Measurements from ENCODE around the gene LMX1A. TPM values are rescaled to one million over a fixed set of nuclear protein-coding genes. Genes with fewer than 3 reads are reported as not detected.

Gene LMX1A
- total RNA-seq, 4 donors from 2014 or later = 0.29 to 0.33 TPM; not detected in 2

DNA sequence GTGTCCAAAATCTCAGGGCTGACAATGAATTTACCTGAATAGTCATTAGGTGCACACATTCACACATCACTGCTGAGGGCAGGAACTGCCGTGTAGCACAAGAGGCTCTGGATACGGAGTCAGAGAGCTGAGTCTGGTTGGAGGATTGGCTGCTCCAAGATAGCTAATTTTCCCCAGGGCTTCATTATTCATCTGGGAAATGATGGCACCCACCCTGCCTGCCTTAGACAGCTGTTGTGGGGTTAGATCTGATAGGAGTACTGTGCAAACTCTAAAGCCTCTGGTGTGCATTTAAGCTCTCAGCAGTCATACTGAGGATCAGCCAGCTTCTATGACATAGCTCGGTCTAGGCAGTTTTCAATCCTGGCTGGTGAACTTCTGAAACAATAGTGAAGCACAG is 67.0 kb downstream of the LMX1A start:
- 86 to 96% methylated on average over 3 of the region's 3 CpGs for WGBS, 2 donors
- no peaks in the 10 kb centered on the region for H3K36me3 ChIP-seq
- no peak overlapping the region for H3K4me3 ChIP-seq (replicated peaks in 1 of 3)
- no peak overlapping the region for H3K27ac ChIP-seq
- no peak for DNase-seq
- no peaks in the 10 kb centered on the region for H3K27me3 ChIP-seq
- H3K9me3 ChIP-seq = no peaks in the 10 kb centered on the region
- intact Hi-C loops (cut with DNase I) = no loop called here
- no peak for TF ChIP-seq POLR2A (IDR thresholded peaks at IDR 0.05)
- TF ChIP-seq, protein P1, sequence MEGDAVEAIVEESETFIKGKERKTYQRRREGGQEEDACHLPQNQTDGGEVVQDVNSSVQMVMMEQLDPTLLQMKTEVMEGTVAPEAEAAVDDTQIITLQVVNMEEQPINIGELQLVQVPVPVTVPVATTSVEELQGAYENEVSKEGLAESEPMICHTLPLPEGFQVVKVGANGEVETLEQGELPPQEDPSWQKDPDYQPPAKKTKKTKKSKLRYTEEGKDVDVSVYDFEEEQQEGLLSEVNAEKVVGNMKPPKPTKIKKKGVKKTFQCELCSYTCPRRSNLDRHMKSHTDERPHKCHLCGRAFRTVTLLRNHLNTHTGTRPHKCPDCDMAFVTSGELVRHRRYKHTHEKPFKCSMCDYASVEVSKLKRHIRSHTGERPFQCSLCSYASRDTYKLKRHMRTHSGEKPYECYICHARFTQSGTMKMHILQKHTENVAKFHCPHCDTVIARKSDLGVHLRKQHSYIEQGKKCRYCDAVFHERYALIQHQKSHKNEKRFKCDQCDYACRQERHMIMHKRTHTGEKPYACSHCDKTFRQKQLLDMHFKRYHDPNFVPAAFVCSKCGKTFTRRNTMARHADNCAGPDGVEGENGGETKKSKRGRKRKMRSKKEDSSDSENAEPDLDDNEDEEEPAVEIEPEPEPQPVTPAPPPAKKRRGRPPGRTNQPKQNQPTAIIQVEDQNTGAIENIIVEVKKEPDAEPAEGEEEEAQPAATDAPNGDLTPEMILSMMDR (IDR thresholded peaks at IDR 0.05) = no peak
- no peaks in the 10 kb centered on the region for H3K4me1 ChIP-seq

GRCh38 chr1:165288350-165289120 is 68.0 kb downstream of the LMX1A start:
- no peak overlapping the region for H3K4me3 ChIP-seq (replicated peaks in 1 of 3)
- DNase-seq = no peak
- no peaks in the 10 kb centered on the region for H3K36me3 ChIP-seq
- WGBS, 2 donors = 58 to 70% methylated on average over 14 to 15 of the region's 15 CpGs
- intact Hi-C loops (cut with DNase I) = no loop called here
- H3K4me1 ChIP-seq = no peaks in the 10 kb centered on the region
- TF ChIP-seq POLR2A (IDR thresholded peaks at IDR 0.05) = no peak
- TF ChIP-seq, protein P1 (IDR thresholded peaks at IDR 0.05) = no peak
- H3K27me3 ChIP-seq = no peaks in the 10 kb centered on the region
- no peak overlapping the region for H3K27ac ChIP-seq
- no peaks in the 10 kb centered on the region for H3K9me3 ChIP-seq

GRCh38 chr1:165287781-165288180 is 68.7 kb downstream of the LMX1A start:
- intact Hi-C loops (cut with DNase I) = no loop called here
- H3K27ac ChIP-seq = no peak overlapping the region
- DNase-seq = no peak
- WGBS, 2 donors = 82 to 90% methylated on average over 4 of the region's 4 CpGs
- no peak overlapping the region for H3K4me3 ChIP-seq (replicated peaks in 1 of 3)
- no peaks in the 10 kb centered on the region for H3K4me1 ChIP-seq
- H3K9me3 ChIP-seq = no peaks in the 10 kb centered on the region
- TF ChIP-seq, protein P1 (IDR thresholded peaks at IDR 0.05) = no peak
- TF ChIP-seq POLR2A (IDR thresholded peaks at IDR 0.05) = no peak
- H3K36me3 ChIP-seq = no peaks in the 10 kb centered on the region
- H3K27me3 ChIP-seq = no peaks in the 10 kb centered on the region

DNA sequence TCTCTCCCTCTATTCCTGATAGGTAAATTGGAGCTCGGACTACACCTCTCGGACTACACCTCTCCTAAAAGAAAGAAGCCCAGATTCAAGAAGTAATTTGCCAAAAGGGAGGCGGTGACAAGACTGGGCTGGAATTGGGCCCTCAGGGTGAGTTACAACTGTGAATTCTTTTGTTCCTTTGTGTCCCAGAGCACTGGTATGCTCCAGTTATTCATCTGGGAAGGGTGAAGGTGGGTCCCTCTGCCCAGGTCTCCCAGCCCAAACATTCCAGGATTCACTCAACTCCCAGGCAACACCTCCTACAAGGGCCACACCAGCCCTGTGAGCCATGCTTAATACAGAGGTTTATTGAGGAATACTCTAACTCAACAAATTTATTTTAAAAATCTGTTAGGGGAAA is 69.2 kb downstream of the LMX1A start:
- Histone ChIP-seq H3K9me3 (no peaks in the 10 kb centered on the region), H3K4me3 (replicated peaks in 1 of 3) (no peak overlapping the region), H3K27ac (no peak overlapping the region), H3K36me3 (no peaks in the 10 kb centered on the region), H3K4me1 (no peaks in the 10 kb centered on the region), H3K27me3 (no peaks in the 10 kb centered on the region)
- TF ChIP-seq, protein P1 (IDR thresholded peaks at IDR 0.05) = no peak
- no peak for TF ChIP-seq POLR2A (IDR thresholded peaks at IDR 0.05)
- intact Hi-C loops (cut with DNase I) = no loop called here
- WGBS, 2 donors = 90 to 98% methylated on average over 3 of the region's 3 CpGs
- no peak for DNase-seq

DNA sequence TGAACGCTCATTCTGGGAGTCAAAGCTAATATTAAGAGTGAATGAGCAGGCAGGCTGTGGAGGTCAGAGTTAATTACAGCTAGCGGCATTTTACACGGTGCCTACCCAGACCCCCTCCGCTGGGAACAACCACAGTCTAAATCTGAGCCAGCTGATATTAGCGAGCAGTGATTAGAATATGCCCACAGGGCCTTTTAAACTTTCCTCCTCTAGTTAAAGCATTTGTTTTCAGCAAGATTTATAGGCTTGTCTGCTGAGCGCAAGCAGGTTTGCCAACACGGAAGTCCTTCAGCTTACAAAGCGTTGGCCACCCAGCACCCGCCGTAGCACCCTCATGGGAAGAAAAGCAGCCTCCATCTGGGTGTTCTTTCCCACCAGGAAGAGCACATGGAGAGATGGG is 72.1 kb downstream of the LMX1A start:
- Histone ChIP-seq H3K27ac (no peak overlapping the region), H3K27me3 (no peaks in the 10 kb centered on the region), H3K9me3 (no peaks in the 10 kb centered on the region), H3K36me3 (no peaks in the 10 kb centered on the region), H3K4me3 (replicated peaks in 1 of 3) (no peak overlapping the region), H3K4me1 (no peaks in the 10 kb centered on the region)
- TF ChIP-seq, protein P1 (IDR thresholded peaks at IDR 0.05) = no peak
- intact Hi-C loops (cut with DNase I) = no loop called here
- no peak for DNase-seq
- 73 to 80% methylated on average over 10 of the region's 10 CpGs for WGBS, 2 donors
